AG09309 (cell line): Measurements from ENCODE around the gene EYS.

Experiments used
- DNase-seq: peaks from one replicate; pipeline ENCODE4 v3.0.0-alpha.2; 2010; ENCODE audit warnings: low read depth
- H3K4me3 ChIP-seq: 2 replicates; pipeline ENCODE4 v1.5.1; 2011; ENCODE audit warnings: mild to moderate bottlenecking, low read depth, low read length, moderate library complexity; ENCODE audit not compliant: control insufficient read depth
- CTCF ChIP-seq: IDR thresholded peaks from 2 replicates; pipeline ENCODE4 v1.5.1; 2011; ENCODE audit warnings: mild to moderate bottlenecking, low read depth, low read length, inconsistent platforms; ENCODE audit not compliant: insufficient read depth, control insufficient read depth; ENCODE audit errors: missing control alignments

Gene EYS

GRCh38 chr6:64792534-64792933, 914.5 kb downstream of the EYS start:
- DNase-seq = no peak
- no peak overlapping the region for H3K4me3 ChIP-seq
- TF ChIP-seq CTCF = no peak

- DNase-seq = no peak
- no peak for TF ChIP-seq CTCF
- no peak overlapping the region for H3K4me3 ChIP-seq
Measured at GRCh38 chr6:64789476-64789875, 917.5 kb downstream of the EYS start.

GRCh38 chr6:64786736-64787135, 920.3 kb downstream of the EYS start:
- H3K4me3 ChIP-seq = no peak overlapping the region
- DNase-seq = no peak
- no peak for TF ChIP-seq CTCF

- DNase-seq = no peak
- no peak for TF ChIP-seq CTCF
- H3K4me3 ChIP-seq = no peak overlapping the region
Measured at GRCh38 chr6:64782877-64783276, 924.1 kb downstream of the EYS start.

- no peak for TF ChIP-seq CTCF
- H3K4me3 ChIP-seq = no peak overlapping the region
- DNase-seq = no peak
Measured at GRCh38 chr6:64777941-64778785, 928.9 kb downstream of the EYS start.

- no peak for DNase-seq
- no peak for TF ChIP-seq CTCF
- H3K4me3 ChIP-seq = no peak overlapping the region
Measured at GRCh38 chr6:64776359-64776758, 930.7 kb downstream of the EYS start.
